B cell (primary cell): ENCODE data around the gene ERG. TPM values are rescaled to one million over a fixed set of nuclear protein-coding genes. Genes with fewer than 3 reads are reported as not detected.

Source experiments
- ATAC-seq: fragments of 200-7000 bp; cut with Tn5 transposase; one replicate; pipeline ENCODE4 v1.10.0; 2021; ENCODE audit warnings: low read depth, mild to moderate bottlenecking, moderate number of reproducible peaks, moderate library complexity
- CTCF ChIA-PET: fragments of 350-600 bp; sonication (Branson Sonifier 250); formaldehyde crosslinking; loops from one replicate; lab custom pipeline; 2021; ENCODE audit warnings: antibody characterized with exemption, inconsistent platforms; lab: Charles Lee
- POLR2A ChIA-PET: fragments of 350-600 bp; sonication (Branson Sonifier 250); formaldehyde crosslinking; loops from one replicate; lab custom pipeline; 2021; ENCODE audit warnings: antibody characterized with exemption; lab: Charles Lee
- DNase-seq: peaks from one replicate; pipeline ENCODE4 v3.0.0; 2013
- H2AFZ ChIP-seq: 2 replicates; pipeline ENCODE4 v1.6.1; 2012; ENCODE audit warnings: mild to moderate bottlenecking, low read depth, low read length; ENCODE audit not compliant: insufficient read depth, poor library complexity, severe bottlenecking
- H3K27ac ChIP-seq, 2 donors: 1 replicate in 1 of 2; 2 replicates in 1 of 2; pipeline ENCODE4 v1.5.1; 2012 to 2013; ENCODE audit warnings: low read length in 2 of 2, mild to moderate bottlenecking in 2 of 2, moderate library complexity in 1 of 2
- H3K27me3 ChIP-seq, 4 experiments: fragments of 200-600 bp in 1 of 4; sonication (generic) in 1 of 4; replicated peaks in 1 of 4; 1 replicate in 2 of 4; 2 replicates in 2 of 4; pipeline versions ENCODE4 v1.6.1 to v1.7.0; 2013 to 2016; ENCODE audit warnings: low read length in 3 of 4, mild to moderate bottlenecking in 2 of 4, mixed read lengths in 1 of 4, moderate library complexity in 1 of 4; ENCODE audit not compliant: insufficient read depth in 4 of 4, control insufficient read depth in 3 of 4; ENCODE audit errors: control extremely low read depth in 1 of 4
- H3K36me3 ChIP-seq, 2 experiments: replicated peaks in 1 of 2; 1 replicate in 1 of 2; 2 replicates in 1 of 2; pipeline versions ENCODE4 v1.6.1 to v1.7.1; 2013; ENCODE audit warnings: low read length in 1 of 2; ENCODE audit not compliant: insufficient read depth in 2 of 2, control insufficient read depth in 1 of 2; ENCODE audit errors: control extremely low read depth in 1 of 2, extremely low read depth in 1 of 2
- H3K4me1 ChIP-seq, 2 donors: fragments of 200-600 bp in 1 of 2; sonication (generic) in 1 of 2; 1 replicate in 1 of 2; 2 replicates in 1 of 2; pipeline versions ENCODE4 v1.5.1 to v1.6.1; 2013 to 2017; ENCODE audit warnings: low read length in 2 of 2; ENCODE audit not compliant: control insufficient read depth in 2 of 2, insufficient read depth in 2 of 2
- H3K4me2 ChIP-seq: replicated peaks from 2 replicates; pipeline ENCODE3; 2012; ENCODE audit warnings: mild to moderate bottlenecking, low read depth, low read length; ENCODE audit not compliant: poor library complexity, severe bottlenecking
- H3K4me3 ChIP-seq, 5 experiments: fragments of 200-600 bp in 1 of 5; sonication (generic) in 1 of 5; 1 replicate in 3 of 5; 2 replicates in 2 of 5; pipeline versions ENCODE4 v1.5.1 to v1.7.0; 2011 to 2016; ENCODE audit warnings: low read length in 4 of 5, mild to moderate bottlenecking in 4 of 5, low read depth in 2 of 5, control low read depth in 1 of 5, moderate library complexity in 1 of 5; ENCODE audit not compliant: insufficient read depth in 1 of 5; ENCODE audit errors: control extremely low read depth in 1 of 5, extremely low read depth in 1 of 5
- H3K79me2 ChIP-seq: fragments of 200-600 bp; sonication (generic); one replicate; pipeline ENCODE4 v1.6.0; 2016; ENCODE audit warnings: low read length; ENCODE audit not compliant: control insufficient read depth, insufficient read depth
- H3K9ac ChIP-seq: fragments of 200-600 bp; sonication (generic); 2 replicates; pipeline ENCODE4 v1.6.1; 2017; ENCODE audit warnings: mild to moderate bottlenecking, low read length, moderate library complexity
- H3K9me3 ChIP-seq, 3 donors: one replicate each; pipeline versions ENCODE4 v1.6.1 to v1.7.1; 2013; ENCODE audit warnings: low read length in 2 of 3; ENCODE audit not compliant: control insufficient read depth in 2 of 3, insufficient read depth in 1 of 3; ENCODE audit errors: control extremely low read depth in 1 of 3
- H4K20me1 ChIP-seq: 2 replicates; pipeline ENCODE4 v1.6.0; 2012; ENCODE audit warnings: mild to moderate bottlenecking, low read length; ENCODE audit not compliant: insufficient read depth, control insufficient read depth, poor library complexity, severe bottlenecking
- H3K27ac Mint-ChIP-seq: one replicate; pipeline ENCODE4 v1.8.0; 2021; ENCODE audit warnings: mixed read lengths
- H3K27me3 Mint-ChIP-seq: one replicate; pipeline ENCODE4 v1.8.0; 2021; ENCODE audit warnings: mixed read lengths
- H3K4me1 Mint-ChIP-seq: one replicate; pipeline ENCODE4 v1.8.0; 2021; ENCODE audit warnings: mixed read lengths
- H3K4me3 Mint-ChIP-seq: one replicate; pipeline ENCODE4 v1.8.0; 2021; ENCODE audit warnings: mixed read lengths
- H3K9me3 Mint-ChIP-seq: one replicate; pipeline ENCODE4 v1.8.0; 2022; ENCODE audit warnings: mixed read lengths; ENCODE audit not compliant: insufficient read depth
- EZH2 ChIP-seq: IDR thresholded peaks from 2 replicates; pipeline ENCODE4 v1.6.1; 2012; ENCODE audit warnings: borderline replicate concordance, low read depth, mild to moderate bottlenecking, moderate library complexity, low read length; ENCODE audit not compliant: insufficient read depth, poor library complexity, severe bottlenecking
- WGBS: methylation state at CpG from one replicate; pipeline ENCODE4 v1.1.5; 2013; ENCODE audit warnings: missing lambda C conversion rate; ENCODE audit not compliant: insufficient coverage; 5-methylcytosine and 5-hydroxymethylcytosine counted together
- intact Hi-C: fragments of 100-400 bp; cut with micrococcal nuclease; formaldehyde crosslinking; loops from one replicate; pipeline ENCODE4 v1.10.0; 2022
- polyA plus RNA-seq: library from polyadenylated mRNA; depleted of rRNA; stranded (reverse); fragments of >200 nt; gene quantifications from 2 replicates; pipeline ENCODE4 v1.2.3, GENCODE V29; 2012
- total RNA-seq, 2 donors: library from RNA; stranded (reverse); fragments of 120-200 nt in 1 of 2; gene quantifications; 1 replicate in 1 of 2; 2 replicates in 1 of 2; pipeline versions ENCODE4 v1.2.3 to v1.2.4, GENCODE V29; 2013 to 2022
- TF ChIP-seq, protein P1 (sequence below): fragments of 200-600 bp; IDR thresholded peaks from one replicate; pipeline ENCODE4 v1.8.0; 2022; ENCODE audit warnings: antibody characterized with exemption, mild to moderate bottlenecking

Gene ERG
- total and polyA plus RNA-seq, 2 donors (not counting 1 experiment from before 2014, with no cell fraction given): 0.17 TPM; not detected in 1

DNA sequence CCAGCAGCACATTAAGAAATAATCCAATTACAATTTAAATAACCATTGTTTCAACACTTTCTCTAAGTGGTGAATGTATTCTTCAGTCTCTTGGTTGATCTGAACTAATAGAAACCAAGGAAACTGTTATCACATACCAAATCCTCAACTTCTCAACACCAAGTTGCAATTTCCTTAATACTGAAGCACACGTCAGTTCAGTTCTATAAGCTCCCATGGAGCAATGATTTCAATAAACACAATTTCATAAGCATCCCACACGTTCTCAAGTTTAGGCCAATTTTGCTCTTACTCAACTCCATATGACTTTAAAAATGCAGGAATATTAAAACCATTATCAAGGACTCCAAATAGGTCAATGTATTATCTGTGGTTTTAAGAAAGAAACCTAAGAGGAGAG lies 5.8 kb upstream of the ERG start:
- ChIA-PET POLR2A (interaction anchor here (0.6 kb wide), 1 partner anchor 654 kb away, joined by 6 read pairs; no protein-coding TSS in a partner anchor), CTCF (no interaction called here)
- no peak overlapping the region for H3K4me3 ChIP-seq
- intact Hi-C loops: no loop called here
- no peak overlapping the region for H3K4me2 ChIP-seq
- H3K4me3 Mint-ChIP-seq: no peak overlapping the region
- WGBS: 80% methylated on average over 1 of the region's 2 CpGs
- no peak overlapping the region for H3K27ac Mint-ChIP-seq
- peaks cover 2% of the 10 kb centered on the region for H3K4me1 Mint-ChIP-seq
- no peak overlapping the region for H3K27ac ChIP-seq
- no peaks in the 10 kb centered on the region for H3K9me3 Mint-ChIP-seq
- peaks cover 39% of the 10 kb centered on the region for H3K27me3 Mint-ChIP-seq
- no peak for DNase-seq
- ATAC-seq: no peak
- no peaks in the 10 kb centered on the region for H3K79me2 ChIP-seq
- no peaks in the 10 kb centered on the region for H4K20me1 ChIP-seq
- no peak overlapping the region for H3K9ac ChIP-seq
- no peak overlapping the region for H2AFZ ChIP-seq
- H3K4me1 ChIP-seq: peaks cover 0 to 3% of the 10 kb centered on the region in 2 donors
- TF ChIP-seq EZH2: no peak
- H3K27me3 ChIP-seq: peaks cover 0 to 5% (median 0%) of the 10 kb centered on the region in 4 experiments
- no peaks in the 10 kb centered on the region for H3K36me3 ChIP-seq
- no peaks in the 10 kb centered on the region for H3K9me3 ChIP-seq

GRCh38 chr21:38503583-38503982 lies 5.3 kb upstream of the ERG start:
- no peaks in the 10 kb centered on the region for H3K36me3 ChIP-seq
- H3K9ac ChIP-seq: no peak overlapping the region
- no peak for ATAC-seq
- DNase-seq: no peak
- H3K9me3 ChIP-seq: no peaks in the 10 kb centered on the region
- H3K9me3 Mint-ChIP-seq: no peaks in the 10 kb centered on the region
- WGBS: 96% methylated on average over 8 of the region's 10 CpGs
- H2AFZ ChIP-seq: no peak overlapping the region
- H3K79me2 ChIP-seq: no peaks in the 10 kb centered on the region
- ChIA-PET POLR2A (interaction anchor here (0.6 kb wide), 1 partner anchor 655 kb away, joined by 6 read pairs; no protein-coding TSS in a partner anchor), CTCF (interaction anchor here (0.6 kb wide), 1 partner anchor 637 kb away, joined by 3 read pairs; no protein-coding TSS in a partner anchor)
- peaks cover 0 to 3% of the 10 kb centered on the region in 2 donors for H3K4me1 ChIP-seq
- H4K20me1 ChIP-seq: no peaks in the 10 kb centered on the region
- no peak for TF ChIP-seq EZH2
- TF ChIP-seq, protein P1, sequence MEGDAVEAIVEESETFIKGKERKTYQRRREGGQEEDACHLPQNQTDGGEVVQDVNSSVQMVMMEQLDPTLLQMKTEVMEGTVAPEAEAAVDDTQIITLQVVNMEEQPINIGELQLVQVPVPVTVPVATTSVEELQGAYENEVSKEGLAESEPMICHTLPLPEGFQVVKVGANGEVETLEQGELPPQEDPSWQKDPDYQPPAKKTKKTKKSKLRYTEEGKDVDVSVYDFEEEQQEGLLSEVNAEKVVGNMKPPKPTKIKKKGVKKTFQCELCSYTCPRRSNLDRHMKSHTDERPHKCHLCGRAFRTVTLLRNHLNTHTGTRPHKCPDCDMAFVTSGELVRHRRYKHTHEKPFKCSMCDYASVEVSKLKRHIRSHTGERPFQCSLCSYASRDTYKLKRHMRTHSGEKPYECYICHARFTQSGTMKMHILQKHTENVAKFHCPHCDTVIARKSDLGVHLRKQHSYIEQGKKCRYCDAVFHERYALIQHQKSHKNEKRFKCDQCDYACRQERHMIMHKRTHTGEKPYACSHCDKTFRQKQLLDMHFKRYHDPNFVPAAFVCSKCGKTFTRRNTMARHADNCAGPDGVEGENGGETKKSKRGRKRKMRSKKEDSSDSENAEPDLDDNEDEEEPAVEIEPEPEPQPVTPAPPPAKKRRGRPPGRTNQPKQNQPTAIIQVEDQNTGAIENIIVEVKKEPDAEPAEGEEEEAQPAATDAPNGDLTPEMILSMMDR: no peak
- no peak overlapping the region for H3K4me2 ChIP-seq
- intact Hi-C loops: no loop called here
- H3K4me3 Mint-ChIP-seq: no peak overlapping the region
- H3K27ac ChIP-seq: no peak overlapping the region
- peaks cover 3% of the 10 kb centered on the region for H3K4me1 Mint-ChIP-seq
- H3K4me3 ChIP-seq: no peak overlapping the region
- H3K27me3 Mint-ChIP-seq: peaks cover 40% of the 10 kb centered on the region
- no peak overlapping the region for H3K27ac Mint-ChIP-seq
- peaks cover 0 to 6% (median 4%) of the 10 kb centered on the region in 4 experiments for H3K27me3 ChIP-seq
